GM23338 (cell line): ENCODE results near the gene TRAF1. TPM values are rescaled to one million over a fixed set of nuclear protein-coding genes. Genes with fewer than 3 reads are reported as not detected.

Experiments
- ATAC-seq: fragments of 200-7000 bp; cut with Tn5 transposase; 3 replicates; pipeline ENCODE4 v1.9.1; 2020
- DNase-seq: peaks from one replicate; pipeline ENCODE4 v3.0.0-alpha.2; 2015; ENCODE audit warnings: low spot score
- H2AFZ ChIP-seq: fragments of 200-600 bp; sonication (generic); 2 replicates; pipeline ENCODE4 v1.8.0; 2016; ENCODE audit warnings: antibody characterized with exemption, mild to moderate bottlenecking, moderate library complexity
- H3F3A ChIP-seq: fragments of 200-600 bp; sonication (generic); replicated peaks from 2 replicates; pipeline ENCODE4 v1.8.0; 2017; ENCODE audit warnings: antibody characterized with exemption, mixed run types, low read depth
- H3K27ac ChIP-seq: fragments of 200-600 bp; sonication (generic); 2 replicates; pipeline ENCODE4 v1.6.1; 2016; ENCODE audit warnings: low read depth
- H3K27me3 ChIP-seq: fragments of 200-600 bp; sonication (generic); 2 replicates; pipeline ENCODE4 v1.8.0; 2016; ENCODE audit warnings: mild to moderate bottlenecking, mixed run types, moderate library complexity; ENCODE audit not compliant: insufficient read depth
- H3K36me3 ChIP-seq: fragments of 200-600 bp; sonication (generic); 2 replicates; pipeline ENCODE4 v1.8.0; 2016; ENCODE audit warnings: mild to moderate bottlenecking; ENCODE audit not compliant: insufficient read depth
- H3K4me1 ChIP-seq: fragments of 200-600 bp; sonication (generic); 2 replicates; pipeline ENCODE4 v1.8.0; 2016; ENCODE audit warnings: mild to moderate bottlenecking, moderate library complexity; ENCODE audit not compliant: insufficient read depth
- H3K4me2 ChIP-seq: fragments of 200-600 bp; sonication (generic); 2 replicates; pipeline ENCODE4 v1.7.1; 2017; ENCODE audit warnings: mixed run types
- H3K4me3 ChIP-seq: fragments of 200-600 bp; sonication (generic); 2 replicates; pipeline ENCODE4 v1.6.1; 2016; ENCODE audit warnings: mixed run types
- H3K79me2 ChIP-seq: fragments of 200-600 bp; sonication (generic); replicated peaks from 2 replicates; pipeline ENCODE4 v1.8.0; 2017; ENCODE audit warnings: mild to moderate bottlenecking; ENCODE audit not compliant: insufficient read depth
- H3K9me2 ChIP-seq: fragments of 200-600 bp; sonication (generic); 2 replicates; pipeline ENCODE4 v1.8.0; 2017; ENCODE audit not compliant: insufficient read depth
- H4K20me1 ChIP-seq: fragments of 200-600 bp; sonication (generic); replicated peaks from 2 replicates; pipeline ENCODE4 v1.8.0; 2017; ENCODE audit warnings: mild to moderate bottlenecking; ENCODE audit not compliant: insufficient read depth
- H3K27ac Mint-ChIP-seq: 2 replicates; pipeline ENCODE4 v1.8.0; 2020; ENCODE audit warnings: inconsistent platforms, mild to moderate bottlenecking, moderate library complexity, mixed read lengths
- H3K27me3 Mint-ChIP-seq: 3 replicates; pipeline ENCODE4 v1.8.0; 2022; ENCODE audit warnings: low read depth, mild to moderate bottlenecking, moderate library complexity, mixed read lengths, inconsistent platforms; ENCODE audit not compliant: insufficient read depth, poor library complexity
- H3K36me3 Mint-ChIP-seq: 3 replicates; pipeline ENCODE4 v1.8.0; 2021; ENCODE audit warnings: low read depth, mild to moderate bottlenecking, inconsistent platforms, moderate library complexity, mixed read lengths
- H3K4me1 Mint-ChIP-seq: 3 replicates; pipeline ENCODE4 v1.8.0; 2020; ENCODE audit warnings: mild to moderate bottlenecking, inconsistent platforms, mixed read lengths
- H3K4me3 Mint-ChIP-seq: 3 replicates; pipeline ENCODE4 v1.8.0; 2021; ENCODE audit warnings: moderate library complexity, mild to moderate bottlenecking, inconsistent platforms, mixed read lengths
- H3K9me3 Mint-ChIP-seq: 3 replicates; pipeline ENCODE4 v1.8.0; 2020; ENCODE audit warnings: moderate library complexity, mild to moderate bottlenecking, inconsistent platforms, mixed read lengths
- CREB1 ChIP-seq: fragments of 250-450 bp; sonication (Bioruptor Pico); IDR thresholded peaks from 2 replicates; pipeline ENCODE4 v1.5.0; 2020; ENCODE audit warnings: low read depth, mild to moderate bottlenecking, moderate library complexity
- ETS1 ChIP-seq: IDR thresholded peaks from 2 replicates; pipeline ENCODE4 v1.6.1; 2016; ENCODE audit warnings: antibody characterized with exemption
- EZH2 ChIP-seq: fragments of 200-600 bp; sonication (generic); IDR thresholded peaks from one replicate; pipeline ENCODE4 v1.8.0; 2017; ENCODE audit warnings: antibody characterized with exemption, mild to moderate bottlenecking, low read depth; ENCODE audit not compliant: unreplicated experiment
- EZH2phosphoT487 ChIP-seq: fragments of 200-600 bp; sonication (generic); IDR thresholded peaks from one replicate; pipeline ENCODE4 v1.8.1; 2018; ENCODE audit warnings: antibody characterized with exemption; ENCODE audit not compliant: unreplicated experiment
- JUNB ChIP-seq: IDR thresholded peaks from one replicate; pipeline ENCODE4 v1.6.1; 2016; ENCODE audit warnings: antibody characterized with exemption; ENCODE audit not compliant: unreplicated experiment
- NANOG ChIP-seq: IDR thresholded peaks from 2 replicates; pipeline ENCODE4 v1.6.1; 2016; ENCODE audit warnings: antibody characterized with exemption, borderline replicate concordance
- POLR2AphosphoS5 ChIP-seq: IDR thresholded peaks from 2 replicates; pipeline ENCODE4 v1.6.1; 2016; ENCODE audit warnings: antibody characterized with exemption, low read depth
- STAT1 ChIP-seq: IDR thresholded peaks from one replicate; pipeline ENCODE4 v1.6.1; 2016; ENCODE audit warnings: antibody characterized with exemption; ENCODE audit not compliant: unreplicated experiment
- ZNF114 ChIP-seq: fragments of 250-450 bp; sonication (Bioruptor Pico); IDR thresholded peaks from 2 replicates; pipeline ENCODE4 v1.5.0; 2020; ENCODE audit warnings: mild to moderate bottlenecking, moderate library complexity
- ZNF331 ChIP-seq: fragments of 250-450 bp; sonication (Bioruptor Pico); IDR thresholded peaks from 2 replicates; pipeline ENCODE4 v1.5.0; 2020; ENCODE audit warnings: low read depth, mild to moderate bottlenecking, moderate library complexity
- ZNF462 ChIP-seq: fragments of 250-450 bp; sonication (Bioruptor Pico); IDR thresholded peaks from 2 replicates; pipeline ENCODE4 v1.5.0; 2020; ENCODE audit warnings: mild to moderate bottlenecking, moderate library complexity
- polyA plus RNA-seq: library from polyadenylated mRNA; unstranded; fragments of >200 nt; fragmentation: Nextera tagmentation; extraction: Ambion mirVana; gene quantifications from 2 replicates; pipeline ENCODE4 v1.2.1, GENCODE V29; 2016
- total RNA-seq: library from RNA; depleted of rRNA; stranded (reverse); fragments of >200 nt; shearing (Covaris generic); gene quantifications from 2 replicates; pipeline ENCODE4 v1.2.3, GENCODE V29; 2014
- TF ChIP-seq, protein P1 (sequence below), 2 experiments: fragments of 200-600 bp in 1 of 2; sonication (generic) in 1 of 2; conservative IDR thresholded peaks; 2 replicates each; pipeline versions ENCODE4 v1.5.1 to v1.6.1; 2016 to 2017; ENCODE audit warnings: antibody characterized with exemption in 2 of 2, low read depth in 2 of 2, mild to moderate bottlenecking in 2 of 2, moderate library complexity in 1 of 2
- TF ChIP-seq, protein P2 (sequence below): IDR thresholded peaks from one replicate; pipeline ENCODE4 v1.6.1; 2018; ENCODE audit warnings: antibody characterized with exemption; ENCODE audit not compliant: unreplicated experiment

Gene TRAF1
- total and polyA plus RNA-seq, 2 experiments from 2014 or later = 0.39 to 1.4 TPM

DNA sequence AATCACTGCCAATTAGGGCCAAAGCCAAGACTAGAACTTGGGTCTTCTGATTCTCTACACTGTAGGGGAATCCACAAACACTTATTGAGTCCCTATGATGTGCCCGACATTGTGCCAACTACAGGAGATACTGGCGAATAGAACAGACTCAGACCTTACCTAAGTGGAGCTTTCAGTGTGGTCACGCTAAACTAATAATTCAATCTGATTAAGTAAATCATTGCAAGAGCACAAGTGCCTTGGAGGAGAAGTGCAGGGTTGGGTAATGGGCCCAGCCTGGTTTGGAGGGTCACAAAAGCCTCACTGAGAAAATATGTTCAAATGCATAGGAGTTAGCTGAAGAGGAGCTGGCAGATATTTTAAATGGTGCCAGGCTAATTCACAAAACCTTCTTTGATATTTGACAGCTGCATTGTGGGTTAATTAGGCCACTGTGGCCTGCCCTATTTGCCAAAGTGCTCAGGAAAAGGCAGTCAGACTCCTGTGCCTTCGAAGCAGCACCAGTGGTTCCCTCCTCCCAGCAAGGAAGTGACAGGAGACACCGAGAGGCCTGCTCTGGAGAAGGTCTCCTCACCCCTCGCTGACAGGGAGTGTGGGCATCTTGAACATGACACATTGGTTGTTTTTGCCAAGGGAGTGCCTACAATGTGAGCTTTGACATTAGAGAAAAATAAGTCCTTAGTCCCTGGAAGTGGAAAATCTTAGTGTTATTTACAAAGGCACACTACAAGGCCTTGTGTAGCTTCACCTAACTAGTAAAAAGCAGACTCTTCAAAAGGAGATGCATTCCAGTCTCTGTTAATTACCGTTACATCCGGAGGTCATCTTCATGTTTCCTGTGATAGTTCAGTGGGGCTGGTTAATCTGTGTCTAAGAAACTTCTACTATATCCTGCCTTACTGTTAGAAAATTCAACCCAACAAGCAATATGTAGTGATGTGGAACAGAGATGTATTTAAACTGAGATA, 24.1 kb upstream of the TRAF1 start:
- Mint-ChIP-seq H3K36me3 (no peaks in the 10 kb centered on the region), H3K4me3 (no peak overlapping the region), H3K9me3 (no peaks in the 10 kb centered on the region), H3K27me3 (peaks cover 2% of the 10 kb centered on the region), H3K4me1 (peaks cover 9% of the 10 kb centered on the region; the same call in 2 of the 3 replicates), H3K27ac (no peak overlapping the region)
- Histone ChIP-seq H3K27ac (no peak overlapping the region), H4K20me1 (no peaks in the 10 kb centered on the region), H3K4me2 (no peak overlapping the region), H3K27me3 (no peaks in the 10 kb centered on the region), H3K4me3 (no peak overlapping the region), H3K79me2 (no peaks in the 10 kb centered on the region), H3K36me3 (no peaks in the 10 kb centered on the region), H3F3A (no peaks in the 10 kb centered on the region), H3K9me2 (no peaks in the 10 kb centered on the region), H2AFZ (peak overlapping the region; percentile 8; the same call in 1 of the 2 replicates), H3K4me1 (peaks cover 11% of the 10 kb centered on the region; the same call in 1 of the 2 replicates)
- DNase-seq (no peak), ATAC-seq (no peak)
- TF ChIP-seq CREB1 (CRISPR knock-in tag) (no peak), POLR2AphosphoS5 (no peak), EZH2 (no peak), EZH2phosphoT487 (no peak), ZNF462 (CRISPR knock-in tag) (no peak), ZNF114 (CRISPR knock-in tag) (no peak), ZNF331 (CRISPR knock-in tag) (no peak), ETS1 (no peak), JUNB (no peak), STAT1 (no peak), NANOG (no peak)
- TF ChIP-seq, protein P1, sequence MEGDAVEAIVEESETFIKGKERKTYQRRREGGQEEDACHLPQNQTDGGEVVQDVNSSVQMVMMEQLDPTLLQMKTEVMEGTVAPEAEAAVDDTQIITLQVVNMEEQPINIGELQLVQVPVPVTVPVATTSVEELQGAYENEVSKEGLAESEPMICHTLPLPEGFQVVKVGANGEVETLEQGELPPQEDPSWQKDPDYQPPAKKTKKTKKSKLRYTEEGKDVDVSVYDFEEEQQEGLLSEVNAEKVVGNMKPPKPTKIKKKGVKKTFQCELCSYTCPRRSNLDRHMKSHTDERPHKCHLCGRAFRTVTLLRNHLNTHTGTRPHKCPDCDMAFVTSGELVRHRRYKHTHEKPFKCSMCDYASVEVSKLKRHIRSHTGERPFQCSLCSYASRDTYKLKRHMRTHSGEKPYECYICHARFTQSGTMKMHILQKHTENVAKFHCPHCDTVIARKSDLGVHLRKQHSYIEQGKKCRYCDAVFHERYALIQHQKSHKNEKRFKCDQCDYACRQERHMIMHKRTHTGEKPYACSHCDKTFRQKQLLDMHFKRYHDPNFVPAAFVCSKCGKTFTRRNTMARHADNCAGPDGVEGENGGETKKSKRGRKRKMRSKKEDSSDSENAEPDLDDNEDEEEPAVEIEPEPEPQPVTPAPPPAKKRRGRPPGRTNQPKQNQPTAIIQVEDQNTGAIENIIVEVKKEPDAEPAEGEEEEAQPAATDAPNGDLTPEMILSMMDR (conservative IDR thresholded peaks at IDR 0.05; ENCODE audit: low read depth in 2 of 2) = no peak
- TF ChIP-seq, protein P2, sequence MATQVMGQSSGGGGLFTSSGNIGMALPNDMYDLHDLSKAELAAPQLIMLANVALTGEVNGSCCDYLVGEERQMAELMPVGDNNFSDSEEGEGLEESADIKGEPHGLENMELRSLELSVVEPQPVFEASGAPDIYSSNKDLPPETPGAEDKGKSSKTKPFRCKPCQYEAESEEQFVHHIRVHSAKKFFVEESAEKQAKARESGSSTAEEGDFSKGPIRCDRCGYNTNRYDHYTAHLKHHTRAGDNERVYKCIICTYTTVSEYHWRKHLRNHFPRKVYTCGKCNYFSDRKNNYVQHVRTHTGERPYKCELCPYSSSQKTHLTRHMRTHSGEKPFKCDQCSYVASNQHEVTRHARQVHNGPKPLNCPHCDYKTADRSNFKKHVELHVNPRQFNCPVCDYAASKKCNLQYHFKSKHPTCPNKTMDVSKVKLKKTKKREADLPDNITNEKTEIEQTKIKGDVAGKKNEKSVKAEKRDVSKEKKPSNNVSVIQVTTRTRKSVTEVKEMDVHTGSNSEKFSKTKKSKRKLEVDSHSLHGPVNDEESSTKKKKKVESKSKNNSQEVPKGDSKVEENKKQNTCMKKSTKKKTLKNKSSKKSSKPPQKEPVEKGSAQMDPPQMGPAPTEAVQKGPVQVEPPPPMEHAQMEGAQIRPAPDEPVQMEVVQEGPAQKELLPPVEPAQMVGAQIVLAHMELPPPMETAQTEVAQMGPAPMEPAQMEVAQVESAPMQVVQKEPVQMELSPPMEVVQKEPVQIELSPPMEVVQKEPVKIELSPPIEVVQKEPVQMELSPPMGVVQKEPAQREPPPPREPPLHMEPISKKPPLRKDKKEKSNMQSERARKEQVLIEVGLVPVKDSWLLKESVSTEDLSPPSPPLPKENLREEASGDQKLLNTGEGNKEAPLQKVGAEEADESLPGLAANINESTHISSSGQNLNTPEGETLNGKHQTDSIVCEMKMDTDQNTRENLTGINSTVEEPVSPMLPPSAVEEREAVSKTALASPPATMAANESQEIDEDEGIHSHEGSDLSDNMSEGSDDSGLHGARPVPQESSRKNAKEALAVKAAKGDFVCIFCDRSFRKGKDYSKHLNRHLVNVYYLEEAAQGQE = no peak
